NCI-H1092 (cell line): ENCODE results near the gene IFITM10.

Experiments used
- DNase-seq: peaks from one replicate; lab custom pipeline; 2025; lab: John Stamatoyannopoulos, UW

Gene IFITM10

DNA sequence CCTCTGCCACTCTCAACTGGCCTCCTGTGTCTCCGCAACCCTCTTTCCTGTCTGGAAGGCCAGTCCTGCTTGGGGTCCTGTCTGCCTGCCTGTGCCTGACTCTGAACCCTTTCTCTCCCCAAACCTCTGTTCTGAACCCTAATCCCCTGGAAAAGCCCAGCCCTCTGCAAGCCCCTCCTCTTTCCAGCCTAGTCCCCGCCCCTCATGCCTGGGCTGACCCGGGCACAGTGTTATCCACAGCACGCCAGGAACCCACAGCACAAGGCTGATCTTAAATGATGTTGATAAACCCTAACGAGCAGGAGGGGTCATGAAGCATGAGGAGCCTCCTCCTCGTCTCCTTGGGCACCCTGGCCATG, at the start of gene IFITM10:
IFITM10 (minus strand) TSS at position 115 of the 359 bp plus-strand sequence. CDS start 153 bp downstream, outside the sequence.
- DNase-seq, result no peak

DNA sequence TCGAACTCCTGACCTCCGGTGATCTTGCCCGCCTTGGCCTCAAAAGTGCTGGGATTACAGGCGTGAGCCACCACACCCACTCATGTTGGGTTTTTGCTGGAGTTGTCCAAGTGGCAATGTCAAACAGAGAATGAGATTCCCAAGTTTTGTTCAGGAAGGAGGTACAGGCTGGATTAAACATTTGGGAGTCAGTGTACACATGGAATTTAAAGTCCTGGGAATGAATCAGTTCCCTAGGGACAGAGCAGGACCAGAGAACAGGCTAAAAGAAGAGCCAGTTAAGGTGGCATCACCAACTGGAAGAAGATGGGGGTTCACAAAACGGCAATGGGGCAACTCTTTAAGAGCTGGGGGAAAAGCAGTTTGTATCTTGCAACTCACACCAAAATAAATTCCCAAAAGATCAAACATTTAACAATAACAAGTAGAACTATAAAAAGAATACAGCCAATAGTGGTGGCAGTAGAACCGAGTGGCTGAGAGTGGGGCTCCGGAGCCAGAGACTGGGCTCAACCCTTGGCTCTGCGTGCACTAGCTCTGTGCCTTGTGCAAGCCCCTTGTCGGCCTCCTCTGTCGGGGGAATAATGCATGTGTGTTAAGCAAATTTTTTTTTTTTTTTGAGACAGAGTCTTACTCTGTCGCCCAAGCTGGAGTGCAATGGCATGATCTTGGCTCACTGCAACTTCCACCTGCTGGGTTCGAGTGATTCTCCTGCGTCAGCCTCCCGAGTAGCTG, 47.2 kb upstream of the IFITM10 start:
- no peak for DNase-seq

- DNase-seq, result no peak
Observed at GRCh38 chr11:1796413-1797011, 46.1 kb upstream of the IFITM10 start.

DNA sequence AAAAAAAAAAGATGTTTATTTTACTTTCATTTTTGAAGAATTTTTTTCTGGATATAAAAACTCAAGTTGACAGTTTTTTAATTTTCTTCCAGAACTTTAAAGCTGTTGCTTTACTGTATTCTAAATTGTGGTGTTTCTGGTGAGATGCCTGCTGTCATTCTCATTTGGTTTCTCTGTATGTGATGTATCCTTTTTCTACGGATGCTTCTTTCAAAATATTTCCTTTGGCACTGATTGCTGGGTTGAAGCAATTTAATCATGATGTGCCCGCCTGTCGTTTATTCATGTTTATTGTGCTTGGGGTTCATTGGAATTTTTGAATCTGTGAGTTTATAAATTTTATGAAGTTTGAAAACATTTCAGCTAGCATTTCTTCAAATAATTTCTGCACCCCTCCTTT, 42.7 kb upstream of the IFITM10 start:
- no peak for DNase-seq

- DNase-seq, result no peak
Observed at GRCh38 chr11:1792461-1792860, 42.1 kb upstream of the IFITM10 start.

DNA sequence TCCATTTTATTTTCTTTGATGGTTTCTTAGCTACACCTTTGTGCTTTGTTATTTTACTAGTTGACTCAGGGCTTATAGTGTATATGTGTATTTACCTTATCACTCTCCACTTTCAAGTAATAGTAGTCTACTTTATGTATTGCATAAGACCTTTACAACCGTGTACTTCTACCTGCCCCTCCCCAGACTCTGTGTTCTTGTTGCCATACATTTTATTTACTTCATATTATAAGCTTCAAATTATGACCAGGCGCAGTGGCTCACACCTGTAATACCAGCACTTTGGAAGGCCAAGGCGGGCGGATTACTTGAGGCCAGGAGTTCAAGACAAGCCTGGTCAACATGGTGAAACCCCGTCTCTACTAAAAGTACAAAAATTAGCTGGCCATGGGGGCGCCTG, 41.5 kb upstream of the IFITM10 start:
- no peak for DNase-seq

DNA sequence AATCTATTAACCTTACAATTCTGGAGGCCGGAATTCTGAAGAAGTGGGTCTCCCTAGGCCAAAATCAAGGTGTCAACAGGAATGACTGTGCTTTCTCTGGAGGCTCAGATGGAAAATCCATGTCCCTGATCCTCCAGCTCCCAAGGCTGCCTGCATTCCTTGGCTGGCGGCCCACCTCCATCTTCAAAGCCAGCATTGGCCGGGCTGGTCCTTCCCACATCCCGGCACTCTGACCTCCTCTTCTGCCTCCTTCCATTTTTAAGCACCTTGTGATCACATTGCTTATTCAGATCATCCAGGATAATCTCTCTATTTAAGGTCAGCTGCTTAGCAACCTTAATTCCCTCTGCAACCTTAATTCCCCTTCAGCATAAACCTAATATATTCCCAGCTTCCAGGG, 36.1 kb upstream of the IFITM10 start:
- DNase-seq, result no peak

DNA sequence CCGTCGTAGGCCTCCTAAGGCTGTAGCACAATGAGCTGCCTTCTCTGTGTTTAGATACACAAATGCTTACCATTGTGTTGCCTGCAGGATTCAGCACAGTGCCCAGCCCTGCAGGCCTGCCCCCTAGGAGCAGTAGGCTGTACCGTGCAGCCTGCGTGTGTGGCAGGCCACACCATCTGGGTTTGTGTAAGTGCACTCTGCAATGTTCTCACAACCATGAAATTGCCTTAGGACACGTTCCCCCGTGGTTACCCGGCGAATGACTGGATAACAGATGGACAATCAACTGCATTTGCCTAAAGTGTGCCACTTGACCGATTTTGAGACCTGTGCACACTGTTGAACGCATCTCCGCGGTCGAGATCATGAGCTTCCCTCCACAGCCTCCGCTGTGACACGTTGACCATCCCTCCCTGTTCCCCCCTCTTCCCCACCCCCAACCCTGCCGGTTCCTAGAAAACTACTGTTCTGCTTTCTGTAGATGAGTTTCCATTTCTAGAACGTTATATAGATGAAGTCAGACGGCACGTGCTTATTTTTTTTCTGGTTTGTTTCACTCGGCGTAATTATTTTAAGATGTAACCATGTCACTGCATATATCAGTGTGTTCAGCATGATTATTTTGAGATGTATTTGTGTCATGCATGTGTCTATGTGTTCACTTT, 35.5 kb upstream of the IFITM10 start:
- no peak for DNase-seq

DNA sequence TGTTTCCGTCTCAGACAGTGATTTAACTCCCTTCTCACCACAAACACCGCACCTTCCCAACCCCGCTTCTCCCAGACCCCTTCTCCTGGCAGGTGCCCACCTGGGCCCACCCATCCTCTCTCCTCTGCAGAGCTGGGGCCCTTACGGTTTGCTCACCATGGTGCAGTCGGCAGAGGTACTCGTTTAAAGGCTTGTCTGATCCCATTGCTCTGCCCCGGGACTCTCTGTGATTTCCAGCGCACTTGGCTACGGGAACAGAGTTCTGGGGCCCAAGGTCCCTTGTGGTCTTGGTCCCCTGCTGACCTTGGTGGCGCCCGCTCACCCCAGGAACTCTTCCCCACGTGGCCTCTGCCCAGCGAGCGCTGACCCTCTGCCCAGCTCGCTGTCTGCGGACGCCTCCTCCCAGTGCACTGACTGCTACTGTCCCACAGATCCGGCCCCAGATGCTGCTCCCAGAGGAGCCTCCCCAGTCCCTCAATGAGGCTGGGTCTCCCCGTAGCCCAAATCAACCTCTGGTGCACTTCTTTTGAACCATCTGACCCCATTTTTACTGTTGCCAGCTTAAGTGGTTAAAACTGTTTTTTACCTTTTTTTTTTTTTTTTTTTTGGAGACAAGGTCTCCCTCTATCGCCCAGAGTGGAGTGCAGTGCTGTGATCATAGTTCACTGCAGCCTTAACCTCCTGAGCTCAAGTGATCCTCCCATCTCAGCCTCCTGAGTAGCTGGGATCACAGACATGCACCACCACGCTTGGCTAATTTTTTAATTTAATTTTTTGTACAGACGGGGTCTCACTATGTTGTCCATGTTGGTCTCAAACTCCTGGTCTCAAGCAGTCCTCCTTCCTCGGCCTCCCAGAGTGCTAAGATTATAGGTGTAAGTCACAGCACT, 34.6 kb upstream of the IFITM10 start:
- no peak for DNase-seq

DNA sequence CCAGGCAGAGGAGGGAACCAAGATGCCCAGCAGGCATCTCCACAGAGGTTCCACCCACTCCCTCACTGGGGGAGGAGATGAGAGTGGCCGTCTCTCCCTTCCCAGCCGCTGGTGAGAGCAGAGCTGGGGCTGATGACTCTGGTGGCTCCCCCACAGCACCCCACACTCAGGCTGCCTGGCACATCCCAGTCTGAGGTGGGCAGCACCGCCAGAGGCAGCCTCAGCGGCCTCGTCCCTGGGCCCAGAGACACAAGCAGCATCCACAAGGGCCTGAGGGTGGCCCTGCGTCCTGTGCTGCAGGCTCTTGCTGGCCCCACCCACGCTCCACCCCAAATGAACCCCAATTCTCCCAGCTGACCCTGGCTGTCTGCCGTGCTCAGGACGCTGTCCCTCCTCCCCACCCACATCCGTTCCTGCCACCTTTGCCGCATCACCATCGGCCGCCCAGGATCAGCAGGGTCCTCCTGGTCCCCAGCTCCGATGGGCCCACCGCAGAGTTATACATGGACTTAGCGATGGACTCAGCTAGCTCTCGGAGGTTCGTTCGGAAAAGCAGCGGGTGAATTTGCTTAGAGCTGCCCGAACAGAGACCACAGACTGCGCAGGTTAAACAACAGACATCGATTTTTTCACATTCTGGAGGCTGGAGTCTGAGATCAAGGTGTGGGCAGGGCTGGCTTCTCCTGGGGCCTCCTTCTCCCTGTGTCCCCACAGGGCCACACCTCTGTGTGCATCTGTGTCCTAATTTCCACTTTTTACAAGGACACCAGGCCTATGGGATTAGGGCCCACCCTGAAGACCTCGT, 33.5 kb upstream of the IFITM10 start:
- no peak for DNase-seq

DNA sequence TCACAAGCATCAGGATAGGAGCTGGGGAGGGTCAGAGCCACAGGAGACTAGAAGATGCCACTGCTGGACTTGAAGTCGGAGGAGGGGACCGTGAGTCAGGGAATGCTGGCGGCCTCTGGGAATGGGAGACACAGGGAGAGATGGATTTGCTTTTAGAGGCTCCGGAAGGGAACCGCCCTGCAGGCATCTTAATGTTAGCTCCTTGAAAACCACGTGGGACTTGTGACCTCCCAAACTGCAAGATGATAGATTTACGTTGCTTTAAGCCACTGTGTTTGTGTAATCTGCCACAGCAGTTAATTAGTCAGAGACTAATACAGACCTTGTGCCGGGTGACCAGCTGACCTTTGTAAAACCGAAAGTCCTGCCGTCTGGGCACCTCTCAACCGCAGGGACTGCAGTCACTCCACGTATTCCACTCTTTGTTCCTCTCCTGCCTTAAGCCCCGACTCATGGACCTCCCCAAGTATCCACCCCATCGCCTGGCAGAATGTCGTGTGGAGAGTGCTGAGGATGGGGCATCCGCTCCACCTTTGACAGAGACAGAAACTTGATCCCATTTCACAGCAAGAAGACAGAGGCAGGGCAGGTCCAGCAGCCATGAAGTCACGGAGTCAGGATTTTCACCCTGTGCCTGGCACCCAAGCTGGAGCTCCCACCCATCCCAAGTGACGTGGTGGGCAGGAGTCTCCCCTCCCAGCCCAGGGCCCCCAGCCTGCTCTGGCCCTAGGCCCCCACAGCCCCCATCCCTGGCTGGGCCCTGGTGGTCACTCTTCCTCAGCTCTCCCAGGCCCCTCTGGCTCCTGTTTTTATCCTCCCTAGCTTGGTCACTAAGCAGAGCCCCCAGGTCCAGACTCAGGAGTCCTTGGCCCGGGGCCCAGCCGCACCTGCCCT, 32.7 kb upstream of the IFITM10 start:
- no peak for DNase-seq

DNA sequence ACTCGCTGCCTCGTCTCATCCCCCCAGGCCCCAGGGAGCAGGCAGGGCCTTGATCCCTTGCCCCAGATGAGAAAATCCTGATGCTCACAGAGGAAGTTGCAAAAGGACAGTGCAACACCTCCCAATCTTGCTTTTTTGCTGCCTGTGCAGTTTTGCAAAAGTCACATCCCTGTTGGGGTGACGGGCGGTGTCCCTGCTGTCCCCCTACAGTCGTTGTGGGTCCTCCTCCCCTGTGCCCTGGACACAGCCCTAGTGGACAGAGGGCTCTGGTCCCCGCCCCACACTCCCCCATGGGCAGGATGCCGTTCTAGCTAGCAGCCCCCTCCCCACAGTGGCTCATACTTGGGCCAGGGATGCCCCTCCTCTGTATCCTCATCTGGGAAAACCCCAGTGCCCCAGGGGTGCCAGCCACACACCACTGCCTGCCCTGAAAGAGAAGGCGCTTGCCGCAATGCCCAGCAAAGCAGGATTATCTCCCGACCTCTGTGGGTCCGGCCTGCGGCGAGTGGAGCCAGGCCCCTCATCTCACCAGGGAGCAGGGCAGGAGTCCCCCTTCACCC, 31.7 kb upstream of the IFITM10 start:
- DNase-seq, result no peak

- DNase-seq, result no peak
Observed at GRCh38 chr11:1781593-1781975, 31.2 kb upstream of the IFITM10 start.

DNA sequence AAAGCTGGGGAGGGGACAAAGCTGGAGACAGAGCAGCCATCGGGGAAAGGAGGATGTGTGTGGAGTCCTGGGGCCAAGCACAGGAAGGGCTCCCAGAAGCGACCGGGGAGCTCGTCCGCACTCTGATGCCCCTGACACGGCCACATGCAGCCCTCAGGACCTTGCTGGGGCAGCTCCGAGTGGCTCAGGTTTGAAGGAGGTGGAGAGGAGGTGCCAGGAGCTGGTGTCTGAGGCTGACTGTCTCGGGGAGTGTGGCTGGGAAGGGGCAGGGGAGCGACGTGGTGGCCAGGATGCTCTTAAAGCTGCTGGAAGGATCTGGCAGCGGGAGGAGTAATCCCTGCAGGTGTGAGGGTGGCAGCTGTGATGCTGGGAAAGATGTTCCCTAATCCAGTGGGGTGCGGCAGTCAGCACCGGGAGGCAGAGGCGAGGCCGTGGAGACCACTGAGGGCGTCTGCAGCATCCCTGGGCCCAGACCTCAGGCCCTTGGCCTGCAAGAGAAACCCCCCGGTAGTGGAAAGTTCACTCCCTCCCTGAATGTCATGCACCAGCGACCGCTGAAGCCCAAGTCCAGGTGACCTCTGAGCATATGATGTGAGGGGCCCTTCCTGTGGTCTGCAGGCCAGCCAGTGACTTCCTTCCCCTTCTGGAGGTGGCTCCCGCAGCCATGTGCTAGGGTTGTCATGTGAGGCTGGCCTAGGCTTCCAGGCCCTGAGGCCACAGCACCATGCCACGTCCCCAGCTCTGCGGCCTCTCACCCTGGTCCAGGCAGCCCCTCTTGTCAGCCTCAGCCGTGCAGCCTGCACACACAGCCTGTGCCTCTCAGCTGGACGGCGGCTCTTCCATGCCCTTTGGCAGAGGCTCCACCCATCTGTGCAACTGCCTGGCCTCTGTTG, 30.6 kb upstream of the IFITM10 start:
- no peak for DNase-seq

DNA sequence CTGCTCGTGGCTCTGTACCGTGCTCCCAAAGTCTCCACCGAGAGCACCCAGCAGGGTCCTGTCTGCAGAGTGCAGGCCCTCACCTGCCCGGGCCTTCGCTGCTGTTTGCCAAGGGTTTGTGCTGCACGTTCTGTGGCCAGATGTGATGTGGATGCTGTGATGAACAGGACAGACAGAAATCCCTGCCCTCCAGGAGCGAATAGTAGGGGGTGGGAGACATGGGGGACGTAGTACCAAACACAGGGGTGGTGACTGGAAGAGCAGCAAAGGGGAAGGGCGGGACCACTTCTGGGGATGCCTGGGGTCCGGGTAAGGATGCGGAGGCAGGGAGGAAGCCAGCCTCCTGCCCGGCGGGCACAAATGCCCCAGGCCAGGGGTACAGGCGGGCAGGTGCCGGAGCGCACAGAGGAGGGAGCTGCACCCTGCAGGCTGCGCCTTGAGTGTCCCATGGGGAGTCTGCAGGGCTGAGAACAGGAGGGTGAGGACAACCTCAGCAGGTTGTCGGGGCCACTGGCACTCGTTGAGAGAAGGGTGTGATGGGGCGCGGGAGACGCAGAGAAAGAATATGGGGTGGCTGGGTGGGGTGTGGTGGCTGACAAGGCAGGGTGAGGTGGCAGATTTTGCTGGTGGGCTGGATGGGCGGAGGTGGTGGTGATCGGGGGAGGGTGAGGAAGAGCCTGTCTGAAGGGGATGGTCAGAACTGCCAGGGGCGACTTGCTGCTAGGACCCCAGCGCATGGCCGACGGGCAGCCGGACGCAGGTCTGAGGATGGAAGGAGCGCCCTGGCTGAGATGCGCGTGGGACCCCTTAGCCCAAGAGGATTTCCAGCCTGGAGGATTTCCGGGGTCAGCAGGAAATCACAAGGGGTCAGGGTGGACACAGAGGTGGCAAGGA, 29.7 kb upstream of the IFITM10 start:
- DNase-seq, result no peak

GRCh38 chr11:1779034-1779805, 28.8 kb upstream of the IFITM10 start:
- DNase-seq, result no peak

GRCh38 chr11:1778141-1778911, 27.9 kb upstream of the IFITM10 start:
- no peak for DNase-seq
